GM12865 (cell line): Measurements from ENCODE around the gene MTCL1.

Experiments used
- DNase-seq: peaks from one replicate; pipeline ENCODE4 v3.0.0; 2010; ENCODE audit warnings: low read depth
- H3K4me3 ChIP-seq: 2 replicates; pipeline ENCODE4 v1.5.1; 2011; ENCODE audit warnings: mild to moderate bottlenecking, low read depth, low read length, control low read depth
- TF ChIP-seq, protein P1 (sequence below): IDR thresholded peaks from 2 replicates; pipeline ENCODE4 v1.5.1; 2011; ENCODE audit warnings: low read length, control low read depth, low read depth, inconsistent platforms; ENCODE audit not compliant: insufficient read depth; ENCODE audit errors: missing control alignments

MTCL1 gene

DNA sequence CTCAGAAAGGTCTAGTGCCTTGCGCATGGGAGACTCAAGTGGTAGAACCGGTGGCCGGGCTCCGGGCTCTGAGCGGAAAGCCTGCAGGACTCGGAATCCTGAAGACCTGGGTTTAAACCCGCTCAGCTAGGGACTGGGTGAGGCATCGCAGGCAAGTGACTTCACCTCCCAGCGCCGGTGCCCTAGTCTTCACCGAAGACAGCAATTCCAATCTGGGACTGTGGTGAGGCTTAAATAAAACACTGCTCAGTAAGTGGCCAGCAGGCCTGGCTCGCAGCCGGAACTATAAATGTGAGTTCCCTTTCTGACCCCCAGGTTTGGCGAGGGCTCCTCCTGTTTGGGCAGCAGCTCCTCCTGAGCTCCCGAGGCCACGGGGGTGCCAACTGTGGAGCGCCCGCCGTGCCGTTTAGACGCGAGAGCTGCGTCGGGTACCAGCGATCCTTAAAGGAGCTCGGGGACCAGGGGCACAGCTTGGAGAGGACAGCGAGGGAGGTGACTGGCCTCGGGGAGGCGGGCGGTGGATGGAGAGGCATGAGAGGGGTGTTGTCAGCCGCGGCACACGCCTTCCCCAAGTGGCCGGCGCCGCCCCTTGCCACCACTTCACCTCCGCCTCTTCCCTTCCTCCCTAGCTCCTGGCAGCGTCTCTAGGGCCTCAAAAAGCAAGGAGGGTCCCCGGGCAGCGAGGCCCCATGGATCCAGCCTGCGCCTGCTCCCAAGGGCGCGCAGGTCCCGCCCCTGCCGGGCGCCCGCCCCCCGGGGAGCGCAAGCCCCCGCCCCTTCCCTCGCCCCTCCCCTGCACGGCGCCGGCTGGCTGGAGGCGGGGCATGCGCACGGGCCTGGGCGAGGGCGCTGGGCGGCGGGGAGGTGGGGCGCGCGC, 757 bp upstream of the MTCL1 start:
- TF ChIP-seq, protein P1, sequence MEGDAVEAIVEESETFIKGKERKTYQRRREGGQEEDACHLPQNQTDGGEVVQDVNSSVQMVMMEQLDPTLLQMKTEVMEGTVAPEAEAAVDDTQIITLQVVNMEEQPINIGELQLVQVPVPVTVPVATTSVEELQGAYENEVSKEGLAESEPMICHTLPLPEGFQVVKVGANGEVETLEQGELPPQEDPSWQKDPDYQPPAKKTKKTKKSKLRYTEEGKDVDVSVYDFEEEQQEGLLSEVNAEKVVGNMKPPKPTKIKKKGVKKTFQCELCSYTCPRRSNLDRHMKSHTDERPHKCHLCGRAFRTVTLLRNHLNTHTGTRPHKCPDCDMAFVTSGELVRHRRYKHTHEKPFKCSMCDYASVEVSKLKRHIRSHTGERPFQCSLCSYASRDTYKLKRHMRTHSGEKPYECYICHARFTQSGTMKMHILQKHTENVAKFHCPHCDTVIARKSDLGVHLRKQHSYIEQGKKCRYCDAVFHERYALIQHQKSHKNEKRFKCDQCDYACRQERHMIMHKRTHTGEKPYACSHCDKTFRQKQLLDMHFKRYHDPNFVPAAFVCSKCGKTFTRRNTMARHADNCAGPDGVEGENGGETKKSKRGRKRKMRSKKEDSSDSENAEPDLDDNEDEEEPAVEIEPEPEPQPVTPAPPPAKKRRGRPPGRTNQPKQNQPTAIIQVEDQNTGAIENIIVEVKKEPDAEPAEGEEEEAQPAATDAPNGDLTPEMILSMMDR, result no peak
- peak; percentile 86 for DNase-seq

DNA sequence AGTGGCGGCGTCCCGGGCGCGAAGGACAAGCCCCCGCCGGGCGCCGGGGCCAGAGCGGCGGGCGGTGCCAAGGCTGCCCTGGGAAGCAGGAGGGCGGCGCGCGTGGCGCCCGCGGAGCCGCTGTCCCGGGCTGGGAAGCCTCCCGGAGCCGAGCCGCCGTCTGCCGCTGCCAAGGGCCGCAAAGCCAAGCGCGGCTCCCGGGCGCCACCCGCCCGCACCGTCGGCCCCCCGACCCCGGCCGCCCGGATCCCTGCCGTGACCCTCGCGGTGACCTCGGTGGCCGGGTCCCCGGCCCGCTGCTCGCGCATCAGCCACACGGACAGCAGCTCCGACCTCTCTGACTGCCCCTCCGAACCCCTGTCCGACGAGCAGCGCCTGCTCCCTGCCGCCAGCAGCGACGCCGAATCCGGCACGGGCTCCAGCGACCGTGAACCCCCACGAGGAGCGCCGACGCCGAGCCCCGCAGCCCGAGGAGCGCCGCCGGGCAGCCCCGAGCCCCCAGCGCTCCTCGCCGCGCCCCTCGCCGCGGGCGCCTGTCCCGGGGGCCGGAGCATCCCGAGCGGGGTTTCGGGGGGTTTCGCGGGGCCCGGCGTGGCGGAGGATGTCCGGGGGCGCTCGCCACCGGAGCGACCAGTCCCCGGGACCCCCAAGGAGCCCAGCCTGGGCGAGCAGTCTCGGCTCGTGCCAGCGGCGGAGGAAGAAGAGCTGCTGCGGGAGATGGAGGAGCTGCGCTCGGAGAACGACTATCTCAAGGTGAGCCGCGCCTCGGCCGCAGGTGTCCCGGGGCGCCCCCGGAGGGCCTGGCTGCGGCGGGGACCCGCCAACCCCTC, 820 bp downstream of the MTCL1 start:
- no peak overlapping the region; the same call in 1 of the 2 replicates for H3K4me3 ChIP-seq
- TF ChIP-seq, protein P1, result no peak
- no peak for DNase-seq

More for the DNA sequence above, 757 bp upstream of the MTCL1 start:
- peak overlapping the region; percentile 82 for H3K4me3 ChIP-seq

DNA sequence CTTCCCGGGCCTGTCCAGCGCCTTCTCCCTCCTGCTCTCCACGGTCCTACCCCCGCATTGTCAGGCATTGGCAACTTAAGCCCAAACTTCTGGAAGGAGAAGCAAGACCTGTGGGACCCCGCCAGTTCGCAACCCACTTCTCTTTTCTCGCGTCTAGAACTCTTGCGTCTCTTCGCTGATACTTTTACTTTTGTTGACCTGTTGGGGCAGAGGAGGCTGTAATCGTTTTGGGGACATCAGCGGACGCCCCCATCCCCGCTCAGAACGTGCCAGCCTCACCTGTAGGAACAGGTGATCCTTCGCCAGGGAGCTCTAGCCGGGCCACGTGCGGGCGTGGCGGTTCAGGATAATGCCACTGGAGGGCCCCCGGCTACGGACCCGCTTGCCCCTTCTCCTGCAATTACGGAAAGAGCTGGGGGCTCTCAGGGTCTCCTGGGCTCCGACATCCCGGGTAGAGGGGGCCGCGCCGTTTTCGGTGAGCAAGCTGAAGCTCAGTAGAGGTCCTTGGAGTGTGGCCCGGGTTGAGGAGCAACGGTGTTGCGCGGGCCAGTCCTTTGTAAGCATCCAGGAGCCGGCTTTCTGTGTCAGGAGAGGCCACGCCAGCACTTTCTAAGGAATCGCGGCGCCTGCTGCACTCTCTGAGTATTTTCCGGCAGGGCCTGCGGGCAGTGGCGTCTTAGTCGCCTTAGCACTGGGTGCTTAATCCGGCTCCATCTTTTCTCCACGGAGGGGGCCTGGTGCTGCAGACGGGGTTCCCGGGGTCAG, 1.6 kb downstream of the MTCL1 start:
- H3K4me3 ChIP-seq, result no peak overlapping the region
- TF ChIP-seq, protein P1, result no peak
- no peak for DNase-seq

DNA sequence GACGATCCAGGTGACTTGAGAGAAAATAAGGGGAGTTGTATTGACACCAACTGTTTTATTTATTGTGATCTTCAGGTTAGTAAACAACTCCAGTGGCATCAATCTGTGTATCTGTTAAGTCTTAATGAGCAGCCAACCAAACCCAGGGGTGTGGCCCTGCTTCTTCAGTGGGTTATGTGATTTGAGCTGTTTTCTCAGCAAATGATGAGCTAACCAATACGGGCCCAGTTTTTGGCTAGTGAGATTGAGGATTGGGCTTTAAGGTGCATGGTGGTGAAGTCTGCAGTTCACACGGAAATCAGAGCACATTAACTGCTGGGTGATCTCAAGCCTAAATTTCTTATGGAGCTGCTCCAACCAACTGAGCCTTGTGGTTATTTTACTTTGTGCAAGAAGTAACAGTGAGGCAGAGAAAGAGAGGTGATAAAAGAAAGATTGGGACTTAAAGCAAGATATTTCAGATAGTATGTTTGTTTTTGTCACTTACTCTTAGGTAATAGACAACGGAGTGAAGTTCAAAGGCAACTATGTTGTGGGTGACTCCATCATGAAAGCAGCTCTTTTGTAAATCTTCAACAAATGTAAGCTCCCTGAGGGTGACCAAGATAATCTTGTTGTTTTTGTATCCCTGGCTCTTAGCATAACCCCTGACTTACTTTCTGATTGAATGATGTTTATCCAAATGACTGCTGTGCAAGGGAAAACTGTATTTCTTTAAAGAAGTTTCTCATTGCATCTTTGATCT, 2.4 kb downstream of the MTCL1 start:
- DNase-seq, result no peak
- TF ChIP-seq, protein P1, result no peak
- H3K4me3 ChIP-seq, result no peak overlapping the region

DNA sequence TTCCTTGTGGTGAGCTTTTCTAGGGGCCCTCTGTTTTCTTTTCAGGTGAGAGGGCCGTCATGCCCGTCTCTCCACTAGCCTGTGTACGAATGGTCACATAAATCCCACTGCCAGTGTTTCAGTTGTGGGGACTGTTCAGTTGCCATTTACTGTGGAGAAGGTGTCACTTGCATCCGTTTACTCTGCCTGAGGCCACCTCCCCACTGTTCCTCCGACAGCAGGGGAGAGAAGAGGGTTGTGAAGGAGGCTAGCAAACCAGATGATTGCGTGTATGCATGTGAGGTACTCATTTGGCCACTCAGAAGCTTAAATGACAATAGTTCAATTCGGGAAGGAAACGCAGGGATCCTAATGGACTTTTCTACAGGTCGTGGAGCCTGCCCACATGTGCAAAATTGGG, 3.3 kb downstream of the MTCL1 start:
- H3K4me3 ChIP-seq, result no peak overlapping the region
- TF ChIP-seq, protein P1, result no peak
- no peak for DNase-seq
